ENCODE measurements around the gene SH3BP1. TPM values are rescaled to one million over a fixed set of nuclear protein-coding genes. Genes with fewer than 3 reads are reported as not detected.
A peak's percentile ranks its signal among the peaks of the same experiment; 100 is the strongest.
"Not testable (repeated sequence)": the region's sequence is repeated elsewhere in the genome, so short reads cannot be mapped to it uniquely, and the experiment has no call there.

SH3BP1 gene
- total RNA-seq, 4 donors from 2014 or later, result 33.8 to 53.4 (median 42.0) TPM

DNA sequence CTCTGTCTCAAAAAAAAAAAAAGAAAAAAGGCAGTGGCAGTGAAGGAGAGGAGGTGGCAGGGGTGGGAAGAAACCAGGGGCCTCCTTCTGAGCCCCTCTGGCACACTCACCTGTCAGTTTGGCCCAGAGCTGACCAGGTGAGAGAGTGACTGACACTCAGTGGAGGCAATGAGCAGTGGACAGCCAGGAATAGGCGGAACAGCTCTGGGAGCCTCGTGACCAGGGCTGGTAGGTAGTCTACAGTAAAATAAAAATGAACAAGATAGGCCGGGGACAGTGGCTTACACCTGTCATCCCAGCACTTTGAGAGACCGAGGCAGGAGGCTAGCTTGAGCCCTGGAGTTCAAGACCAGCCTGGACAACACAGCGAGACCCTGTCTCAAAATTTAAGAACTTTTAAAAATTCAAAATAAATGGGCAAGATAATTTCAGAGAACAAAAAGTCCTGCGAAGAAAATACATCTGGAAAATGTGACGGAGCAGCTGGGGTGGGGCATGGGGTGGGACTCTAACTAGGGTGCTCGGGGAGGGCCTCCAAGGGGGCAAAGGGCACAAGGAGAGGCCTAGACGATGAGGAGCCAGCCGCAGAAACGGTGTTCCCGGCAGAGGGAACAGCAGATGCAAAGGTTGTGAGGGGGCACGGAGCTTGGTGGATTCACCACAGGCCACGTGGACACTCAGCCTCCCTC lies 15.2 kb downstream of the SH3BP1 start:
- WGBS, 2 donors, result 73 to 83% methylated on average over 14 of the region's 14 CpGs
- intact Hi-C loops (cut with DNase I), result no loop called here
- no peak overlapping the region for H3K27ac ChIP-seq
- H3K4me3 ChIP-seq, result no peak overlapping the region
- peaks cover 8 to 17% (median 16%) of the 10 kb centered on the region in 3 donors for H3K4me1 ChIP-seq
- H3K36me3 ChIP-seq, result peaks cover 24 to 60% (median 35%) of the 10 kb centered on the region in 3 donors
- DNase-seq, result no peak
- TF ChIP-seq, protein P1, sequence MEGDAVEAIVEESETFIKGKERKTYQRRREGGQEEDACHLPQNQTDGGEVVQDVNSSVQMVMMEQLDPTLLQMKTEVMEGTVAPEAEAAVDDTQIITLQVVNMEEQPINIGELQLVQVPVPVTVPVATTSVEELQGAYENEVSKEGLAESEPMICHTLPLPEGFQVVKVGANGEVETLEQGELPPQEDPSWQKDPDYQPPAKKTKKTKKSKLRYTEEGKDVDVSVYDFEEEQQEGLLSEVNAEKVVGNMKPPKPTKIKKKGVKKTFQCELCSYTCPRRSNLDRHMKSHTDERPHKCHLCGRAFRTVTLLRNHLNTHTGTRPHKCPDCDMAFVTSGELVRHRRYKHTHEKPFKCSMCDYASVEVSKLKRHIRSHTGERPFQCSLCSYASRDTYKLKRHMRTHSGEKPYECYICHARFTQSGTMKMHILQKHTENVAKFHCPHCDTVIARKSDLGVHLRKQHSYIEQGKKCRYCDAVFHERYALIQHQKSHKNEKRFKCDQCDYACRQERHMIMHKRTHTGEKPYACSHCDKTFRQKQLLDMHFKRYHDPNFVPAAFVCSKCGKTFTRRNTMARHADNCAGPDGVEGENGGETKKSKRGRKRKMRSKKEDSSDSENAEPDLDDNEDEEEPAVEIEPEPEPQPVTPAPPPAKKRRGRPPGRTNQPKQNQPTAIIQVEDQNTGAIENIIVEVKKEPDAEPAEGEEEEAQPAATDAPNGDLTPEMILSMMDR (IDR thresholded peaks at IDR 0.05), result no peak
- no peak for TF ChIP-seq POLR2A (IDR thresholded peaks at IDR 0.05)
- H3K27me3 ChIP-seq, result no peaks in the 10 kb centered on the region
- H3K9me3 ChIP-seq, result no peaks in the 10 kb centered on the region

GRCh38 chr22:37655252-37655563 lies 15.7 kb downstream of the SH3BP1 start:
- Histone ChIP-seq H3K9me3 (no peaks in the 10 kb centered on the region), H3K4me1 (peaks cover 13 to 22% (median 19%) of the 10 kb centered on the region in 3 donors), H3K27me3 (no peaks in the 10 kb centered on the region), H3K4me3 (no peak overlapping the region), H3K27ac (no peak overlapping the region), H3K36me3 (peaks cover 19 to 55% (median 30%) of the 10 kb centered on the region in 3 donors)
- TF ChIP-seq, protein P1 (IDR thresholded peaks at IDR 0.05), result no peak
- no peak for TF ChIP-seq POLR2A (IDR thresholded peaks at IDR 0.05)
- 88 to 91% methylated on average over 4 to 6 of the region's 17 CpGs for WGBS, 2 donors
- no peak for DNase-seq
- intact Hi-C loops (cut with DNase I), result no loop called here

GRCh38 chr22:37656583-37656982 lies 17.1 kb downstream of the SH3BP1 start:
- DNase-seq; H3K9me3 ChIP-seq; H3K27me3 ChIP-seq; H3K27ac ChIP-seq; H3K4me3 ChIP-seq; intact Hi-C loops (cut with DNase I): not testable (repeated sequence)
- WGBS, 2 donors, result 92 to 95% methylated on average over 3 of the region's 4 CpGs
- H3K4me1 ChIP-seq, result peaks cover 23 to 35% (median 28%) of the 10 kb centered on the region in 3 donors
- H3K36me3 ChIP-seq, result peaks cover 9 to 42% (median 19%) of the 10 kb centered on the region in 3 donors

DNA sequence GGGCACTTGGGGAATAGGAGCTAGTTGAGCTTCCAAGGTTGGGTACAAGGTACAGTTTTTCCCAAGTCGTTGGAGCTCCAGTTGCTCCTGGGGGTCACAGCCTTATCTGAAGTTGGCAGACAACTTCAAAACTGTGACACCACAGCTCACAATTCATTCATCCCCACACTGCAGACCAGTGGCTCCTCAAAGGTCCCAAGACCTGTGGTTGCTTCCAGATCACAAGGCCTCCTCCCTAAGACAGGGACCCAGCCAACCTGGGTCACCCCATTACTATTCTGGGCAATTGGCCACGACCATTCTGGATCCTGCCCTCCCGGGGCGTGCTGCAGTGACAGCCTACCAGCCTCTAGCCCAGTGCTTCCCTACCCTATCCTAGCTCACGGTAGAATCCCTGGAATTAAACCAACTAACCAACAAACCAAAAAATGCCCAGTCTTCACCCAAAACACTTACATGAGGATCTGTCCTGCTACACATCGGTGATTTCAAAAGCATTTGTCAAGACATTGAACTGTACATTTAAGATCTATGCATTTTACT lies 18.2 kb downstream of the SH3BP1 start:
- 4 to 7% methylated on average over 4 to 5 of the region's 6 CpGs for WGBS, 2 donors
- Histone ChIP-seq H3K27ac (peak overlapping the region; percentile 72 to 87 (median 82)), H3K9me3 (no peaks in the 10 kb centered on the region), H3K4me1 (peaks cover 26 to 44% (median 28%) of the 10 kb centered on the region in 3 donors), H3K36me3 (peaks cover 9 to 31% (median 15%) of the 10 kb centered on the region in 3 donors), H3K4me3 (peak overlapping the region; percentile 48 to 86 (median 64)), H3K27me3 (no peaks in the 10 kb centered on the region)
- intact Hi-C loops (cut with DNase I), result no loop called here
- DNase-seq, result no peak
- TF ChIP-seq, protein P1 (IDR thresholded peaks at IDR 0.05), result no peak
- TF ChIP-seq POLR2A (IDR thresholded peaks at IDR 0.05), result no peak

DNA sequence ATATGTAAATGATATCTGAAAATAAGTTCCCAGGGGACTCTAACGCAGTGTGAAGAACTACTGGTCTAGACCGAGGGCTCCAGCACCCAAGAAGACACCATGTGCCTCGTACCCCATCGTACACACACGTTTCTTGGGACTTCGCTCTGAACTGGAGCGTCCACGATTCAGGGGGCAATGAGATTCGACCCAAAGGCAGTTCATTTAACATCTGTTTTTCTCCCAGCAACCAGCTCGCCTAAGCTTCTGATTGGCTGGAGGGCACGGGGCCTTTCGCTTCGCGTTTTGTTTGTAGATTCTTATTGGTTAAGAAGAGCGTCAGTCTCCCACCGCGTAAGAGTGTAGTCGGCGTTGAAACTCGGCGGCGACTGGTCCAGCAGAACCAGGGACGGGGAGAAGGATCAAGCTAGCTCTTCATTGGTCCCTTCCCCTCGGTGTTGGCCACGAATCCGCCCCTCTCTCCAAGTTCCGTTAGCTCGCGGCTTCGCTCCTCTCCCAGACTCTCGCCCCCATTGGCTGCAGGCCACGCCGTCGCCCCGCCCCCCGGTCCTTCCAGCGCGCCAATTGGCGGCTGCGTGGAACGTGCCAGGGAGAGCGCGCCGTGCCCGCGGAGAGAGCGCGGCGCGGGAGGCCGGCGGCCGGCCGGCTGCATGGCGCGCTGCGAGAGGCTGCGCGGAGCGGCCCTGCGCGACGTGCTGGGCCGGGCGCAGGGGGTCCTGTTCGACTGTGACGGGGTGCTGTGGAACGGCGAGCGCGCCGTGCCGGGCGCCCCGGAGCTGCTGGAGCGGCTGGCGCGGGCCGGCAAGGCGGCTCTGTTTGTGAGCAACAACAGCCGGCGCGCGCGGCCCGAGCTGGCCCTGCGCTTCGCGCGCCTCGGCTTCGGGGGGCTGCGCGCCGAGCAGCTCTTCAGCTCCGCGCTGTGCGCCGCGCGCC lies 18.9 kb downstream of the SH3BP1 start, which contains the start of gene PDXP:
Gene PDXP (plus strand): TSS at position 591 of the 933 bp plus-strand sequence. CDS start 60 bp downstream, at position 651.
- TF ChIP-seq, protein P1 (IDR thresholded peaks at IDR 0.05), result no peak
- peak in 3 of 4 donors; percentile 58 to 78 (median 64) for TF ChIP-seq POLR2A (IDR thresholded peaks at IDR 0.05)
- Histone ChIP-seq H3K4me1 (peaks cover 26 to 44% (median 28%) of the 10 kb centered on the region in 3 donors), H3K9me3 (no peaks in the 10 kb centered on the region), H3K4me3 (peak within 1 kb of the TSS; percentile 48 to 86 (median 64)), H3K27ac (peak within 1 kb of the TSS; percentile 72 to 87 (median 82)), H3K36me3 (peaks cover 2 to 23% (median 11%) of the 10 kb centered on the region in 3 donors), H3K27me3 (no peaks in the 10 kb centered on the region)
- DNase-seq, result peak; percentile 93
- WGBS, 2 donors, result 0 to 1% methylated on average over 14 to 18 of the region's 101 CpGs
- intact Hi-C loops (cut with DNase I), result no loop called here

Measured in esophagus squamous epithelium (tissue), 5 donors.